Measurements from ENCODE around the gene ARHGAP45. TPM values are rescaled to one million over a fixed set of nuclear protein-coding genes. Genes with fewer than 3 reads are reported as not detected.
A peak's percentile ranks its signal among the peaks of the same experiment; 100 is the strongest.

ARHGAP45 gene
- total and polyA plus RNA-seq, 9 of the 15 experiments (the other 6 are each of a cell fraction or from before 2014, with no cell fraction given) = 0.08 to 22.1 (median 4.2) TPM

DNA sequence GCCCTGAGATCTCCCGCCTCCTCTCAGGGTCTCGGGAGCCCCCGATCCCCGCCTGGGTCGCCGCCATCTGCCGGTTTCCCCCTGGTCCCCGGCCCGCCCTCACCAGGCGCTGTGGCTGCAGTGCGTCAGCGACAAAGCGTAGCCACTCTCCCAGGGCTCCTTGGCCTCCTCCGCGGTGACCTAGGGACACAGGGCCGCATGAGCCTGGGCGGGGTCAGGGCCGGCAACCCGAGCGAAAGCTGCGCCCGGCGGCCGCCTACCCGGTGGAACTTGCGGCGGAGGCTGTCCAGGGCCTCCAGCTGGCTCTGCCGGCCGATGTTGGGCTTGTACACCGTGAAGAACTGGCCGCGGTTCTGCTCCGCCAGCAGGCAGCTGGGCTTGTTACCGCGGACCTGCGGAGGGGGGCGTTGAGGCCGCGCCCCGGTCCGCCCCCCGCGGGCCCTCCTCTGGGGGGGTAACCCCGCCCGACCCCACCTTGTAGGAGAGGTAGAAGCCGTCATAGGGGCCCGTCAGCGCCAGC lies 42.1 kb downstream of the ARHGAP45 start (continued):
- TF ChIP-seq, protein P1, sequence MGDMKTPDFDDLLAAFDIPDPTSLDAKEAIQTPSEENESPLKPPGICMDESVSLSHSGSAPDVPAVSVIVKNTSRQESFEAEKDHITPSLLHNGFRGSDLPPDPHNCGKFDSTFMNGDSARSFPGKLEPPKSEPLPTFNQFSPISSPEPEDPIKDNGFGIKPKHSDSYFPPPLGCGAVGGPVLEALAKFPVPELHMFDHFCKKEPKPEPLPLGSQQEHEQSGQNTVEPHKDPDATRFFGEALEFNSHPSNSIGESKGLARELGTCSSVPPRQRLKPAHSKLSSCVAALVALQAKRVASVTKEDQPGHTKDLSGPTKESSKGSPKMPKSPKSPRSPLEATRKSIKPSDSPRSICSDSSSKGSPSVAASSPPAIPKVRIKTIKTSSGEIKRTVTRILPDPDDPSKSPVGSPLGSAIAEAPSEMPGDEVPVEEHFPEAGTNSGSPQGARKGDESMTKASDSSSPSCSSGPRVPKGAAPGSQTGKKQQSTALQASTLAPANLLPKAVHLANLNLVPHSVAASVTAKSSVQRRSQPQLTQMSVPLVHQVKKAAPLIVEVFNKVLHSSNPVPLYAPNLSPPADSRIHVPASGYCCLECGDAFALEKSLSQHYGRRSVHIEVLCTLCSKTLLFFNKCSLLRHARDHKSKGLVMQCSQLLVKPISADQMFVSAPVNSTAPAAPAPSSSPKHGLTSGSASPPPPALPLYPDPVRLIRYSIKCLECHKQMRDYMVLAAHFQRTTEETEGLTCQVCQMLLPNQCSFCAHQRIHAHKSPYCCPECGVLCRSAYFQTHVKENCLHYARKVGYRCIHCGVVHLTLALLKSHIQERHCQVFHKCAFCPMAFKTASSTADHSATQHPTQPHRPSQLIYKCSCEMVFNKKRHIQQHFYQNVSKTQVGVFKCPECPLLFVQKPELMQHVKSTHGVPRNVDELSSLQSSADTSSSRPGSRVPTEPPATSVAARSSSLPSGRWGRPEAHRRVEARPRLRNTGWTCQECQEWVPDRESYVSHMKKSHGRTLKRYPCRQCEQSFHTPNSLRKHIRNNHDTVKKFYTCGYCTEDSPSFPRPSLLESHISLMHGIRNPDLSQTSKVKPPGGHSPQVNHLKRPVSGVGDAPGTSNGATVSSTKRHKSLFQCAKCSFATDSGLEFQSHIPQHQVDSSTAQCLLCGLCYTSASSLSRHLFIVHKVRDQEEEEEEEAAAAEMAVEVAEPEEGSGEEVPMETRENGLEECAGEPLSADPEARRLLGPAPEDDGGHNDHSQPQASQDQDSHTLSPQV (IDR thresholded peaks at IDR 0.05) = no peak
- TF ChIP-seq, protein P2, sequence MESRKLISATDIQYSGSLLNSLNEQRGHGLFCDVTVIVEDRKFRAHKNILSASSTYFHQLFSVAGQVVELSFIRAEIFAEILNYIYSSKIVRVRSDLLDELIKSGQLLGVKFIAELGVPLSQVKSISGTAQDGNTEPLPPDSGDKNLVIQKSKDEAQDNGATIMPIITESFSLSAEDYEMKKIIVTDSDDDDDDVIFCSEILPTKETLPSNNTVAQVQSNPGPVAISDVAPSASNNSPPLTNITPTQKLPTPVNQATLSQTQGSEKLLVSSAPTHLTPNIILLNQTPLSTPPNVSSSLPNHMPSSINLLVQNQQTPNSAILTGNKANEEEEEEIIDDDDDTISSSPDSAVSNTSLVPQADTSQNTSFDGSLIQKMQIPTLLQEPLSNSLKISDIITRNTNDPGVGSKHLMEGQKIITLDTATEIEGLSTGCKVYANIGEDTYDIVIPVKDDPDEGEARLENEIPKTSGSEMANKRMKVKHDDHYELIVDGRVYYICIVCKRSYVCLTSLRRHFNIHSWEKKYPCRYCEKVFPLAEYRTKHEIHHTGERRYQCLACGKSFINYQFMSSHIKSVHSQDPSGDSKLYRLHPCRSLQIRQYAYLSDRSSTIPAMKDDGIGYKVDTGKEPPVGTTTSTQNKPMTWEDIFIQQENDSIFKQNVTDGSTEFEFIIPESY (CRISPR knock-in tag; IDR thresholded peaks at IDR 0.05) = peak; percentile 96
- TF ChIP-seq, protein P3, sequence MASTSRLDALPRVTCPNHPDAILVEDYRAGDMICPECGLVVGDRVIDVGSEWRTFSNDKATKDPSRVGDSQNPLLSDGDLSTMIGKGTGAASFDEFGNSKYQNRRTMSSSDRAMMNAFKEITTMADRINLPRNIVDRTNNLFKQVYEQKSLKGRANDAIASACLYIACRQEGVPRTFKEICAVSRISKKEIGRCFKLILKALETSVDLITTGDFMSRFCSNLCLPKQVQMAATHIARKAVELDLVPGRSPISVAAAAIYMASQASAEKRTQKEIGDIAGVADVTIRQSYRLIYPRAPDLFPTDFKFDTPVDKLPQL (IDR thresholded peaks at IDR 0.05; ENCODE audit: extremely low read depth, insufficient read length) = no peak
- TF ChIP-seq, protein P4, sequence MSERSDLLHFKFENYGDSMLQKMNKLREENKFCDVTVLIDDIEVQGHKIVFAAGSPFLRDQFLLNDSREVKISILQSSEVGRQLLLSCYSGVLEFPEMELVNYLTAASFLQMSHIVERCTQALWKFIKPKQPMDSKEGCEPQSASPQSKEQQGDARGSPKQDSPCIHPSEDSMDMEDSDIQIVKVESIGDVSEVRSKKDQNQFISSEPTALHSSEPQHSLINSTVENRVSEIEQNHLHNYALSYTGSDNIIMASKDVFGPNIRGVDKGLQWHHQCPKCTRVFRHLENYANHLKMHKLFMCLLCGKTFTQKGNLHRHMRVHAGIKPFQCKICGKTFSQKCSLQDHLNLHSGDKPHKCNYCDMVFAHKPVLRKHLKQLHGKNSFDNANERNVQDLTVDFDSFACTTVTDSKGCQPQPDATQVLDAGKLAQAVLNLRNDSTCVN (CRISPR knock-in tag; IDR thresholded peaks at IDR 0.05) = no peak
- TF ChIP-seq XRCC4 (IDR thresholded peaks at IDR 0.05; ENCODE audit: extremely low read depth, insufficient read depth, insufficient read length) (no peak), HNRNPL (IDR thresholded peaks at IDR 0.05; ENCODE audit: low read depth, low read length) (peak; percentile 17; the same call in 1 of the 2 replicates), CBX2 (IDR thresholded peaks at IDR 0.05; ENCODE audit: insufficient read depth, low read length, poor library complexity, severe bottlenecking) (no peak), HMG20A (CRISPR knock-in tag; conservative IDR thresholded peaks at IDR 0.05) (no peak), RBFOX2 (IDR thresholded peaks at IDR 0.05; ENCODE audit: low read depth, low read length) (peak; percentile 57; the same call in 1 of the 2 replicates), TOE1 (IDR thresholded peaks at IDR 0.05; ENCODE audit: borderline replicate concordance) (no peak), TOE1 (CRISPR knock-in tag; IDR thresholded peaks at IDR 0.05; ENCODE audit: borderline replicate concordance, low read depth) (no peak), MCM3 (IDR thresholded peaks at IDR 0.05) (no peak)
- TF ChIP-seq, protein P5, sequence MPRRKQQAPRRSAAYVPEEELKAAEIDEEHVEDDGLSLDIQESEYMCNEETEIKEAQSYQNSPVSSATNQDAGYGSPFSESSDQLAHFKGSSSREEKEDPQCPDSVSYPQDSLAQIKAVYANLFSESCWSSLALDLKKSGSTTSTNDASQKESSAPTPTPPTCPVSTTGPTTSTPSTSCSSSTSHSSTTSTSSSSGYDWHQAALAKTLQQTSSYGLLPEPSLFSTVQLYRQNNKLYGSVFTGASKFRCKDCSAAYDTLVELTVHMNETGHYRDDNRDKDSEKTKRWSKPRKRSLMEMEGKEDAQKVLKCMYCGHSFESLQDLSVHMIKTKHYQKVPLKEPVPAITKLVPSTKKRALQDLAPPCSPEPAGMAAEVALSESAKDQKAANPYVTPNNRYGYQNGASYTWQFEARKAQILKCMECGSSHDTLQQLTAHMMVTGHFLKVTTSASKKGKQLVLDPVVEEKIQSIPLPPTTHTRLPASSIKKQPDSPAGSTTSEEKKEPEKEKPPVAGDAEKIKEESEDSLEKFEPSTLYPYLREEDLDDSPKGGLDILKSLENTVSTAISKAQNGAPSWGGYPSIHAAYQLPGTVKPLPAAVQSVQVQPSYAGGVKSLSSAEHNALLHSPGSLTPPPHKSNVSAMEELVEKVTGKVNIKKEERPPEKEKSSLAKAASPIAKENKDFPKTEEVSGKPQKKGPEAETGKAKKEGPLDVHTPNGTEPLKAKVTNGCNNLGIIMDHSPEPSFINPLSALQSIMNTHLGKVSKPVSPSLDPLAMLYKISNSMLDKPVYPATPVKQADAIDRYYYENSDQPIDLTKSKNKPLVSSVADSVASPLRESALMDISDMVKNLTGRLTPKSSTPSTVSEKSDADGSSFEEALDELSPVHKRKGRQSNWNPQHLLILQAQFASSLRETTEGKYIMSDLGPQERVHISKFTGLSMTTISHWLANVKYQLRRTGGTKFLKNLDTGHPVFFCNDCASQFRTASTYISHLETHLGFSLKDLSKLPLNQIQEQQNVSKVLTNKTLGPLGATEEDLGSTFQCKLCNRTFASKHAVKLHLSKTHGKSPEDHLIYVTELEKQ (CRISPR knock-in tag; IDR thresholded peaks at IDR 0.05) = no peak
- TF ChIP-seq, protein P6, sequence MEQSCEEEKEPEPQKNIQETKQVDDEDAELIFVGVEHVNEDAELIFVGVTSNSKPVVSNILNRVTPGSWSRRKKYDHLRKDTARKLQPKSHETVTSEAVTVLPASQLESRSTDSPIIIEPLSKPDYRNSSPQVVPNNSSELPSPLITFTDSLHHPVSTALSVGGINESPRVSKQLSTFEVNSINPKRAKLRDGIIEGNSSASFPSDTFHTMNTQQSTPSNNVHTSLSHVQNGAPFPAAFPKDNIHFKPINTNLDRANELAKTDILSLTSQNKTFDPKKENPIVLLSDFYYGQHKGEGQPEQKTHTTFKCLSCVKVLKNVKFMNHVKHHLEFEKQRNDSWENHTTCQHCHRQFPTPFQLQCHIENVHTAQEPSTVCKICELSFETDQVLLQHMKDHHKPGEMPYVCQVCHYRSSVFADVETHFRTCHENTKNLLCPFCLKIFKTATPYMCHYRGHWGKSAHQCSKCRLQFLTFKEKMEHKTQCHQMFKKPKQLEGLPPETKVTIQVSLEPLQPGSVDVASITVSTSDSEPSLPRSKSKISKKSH (CRISPR knock-in tag; IDR thresholded peaks at IDR 0.05) = no peak
